ENCODE data around the gene MOSMO.
"Not testable (repeated sequence)": the region's sequence is repeated elsewhere in the genome, so short reads cannot be mapped to it uniquely, and the experiment has no call there.

Gene MOSMO

DNA sequence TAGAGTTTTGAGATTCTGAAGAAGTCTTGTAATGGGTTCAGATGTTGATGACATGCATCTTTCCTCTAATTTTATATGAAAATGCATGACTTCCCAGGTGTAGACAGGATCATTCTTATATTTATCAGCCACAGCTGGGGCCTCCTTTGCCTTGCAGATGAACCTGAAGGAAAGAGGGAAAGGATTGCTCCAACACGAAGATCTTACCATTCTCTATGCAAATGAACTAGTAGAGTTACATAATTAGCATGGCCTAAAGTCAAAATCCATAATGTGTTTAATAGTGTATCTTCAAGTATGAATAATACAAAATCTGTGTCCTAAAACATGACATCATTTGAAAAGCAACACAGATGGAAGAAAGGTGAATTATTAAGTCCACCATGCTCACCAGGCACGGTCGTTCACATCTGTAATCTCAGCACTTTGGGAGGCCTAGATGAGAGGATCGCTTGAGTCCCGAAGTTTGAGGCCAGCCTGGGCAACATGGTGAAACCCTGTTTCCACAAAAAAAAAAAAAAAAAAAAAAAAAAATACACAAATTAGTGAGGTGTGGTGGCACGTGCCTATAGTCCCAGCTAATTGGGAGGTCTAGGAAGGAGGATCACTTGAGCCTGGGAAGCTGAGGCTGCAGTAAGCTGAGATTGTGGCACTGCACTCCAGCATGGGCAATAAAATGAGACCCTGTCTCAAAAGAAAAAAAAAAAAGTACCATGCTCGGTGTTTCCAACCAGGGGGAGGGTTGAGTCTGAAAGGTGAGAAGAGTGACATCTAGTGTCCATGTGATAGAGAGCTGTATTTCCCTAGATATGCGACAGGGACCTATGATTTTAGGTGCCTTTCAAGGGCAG, 90.7 kb downstream of the MOSMO start:
- peak; percentile 70 for DNase-seq

DNA sequence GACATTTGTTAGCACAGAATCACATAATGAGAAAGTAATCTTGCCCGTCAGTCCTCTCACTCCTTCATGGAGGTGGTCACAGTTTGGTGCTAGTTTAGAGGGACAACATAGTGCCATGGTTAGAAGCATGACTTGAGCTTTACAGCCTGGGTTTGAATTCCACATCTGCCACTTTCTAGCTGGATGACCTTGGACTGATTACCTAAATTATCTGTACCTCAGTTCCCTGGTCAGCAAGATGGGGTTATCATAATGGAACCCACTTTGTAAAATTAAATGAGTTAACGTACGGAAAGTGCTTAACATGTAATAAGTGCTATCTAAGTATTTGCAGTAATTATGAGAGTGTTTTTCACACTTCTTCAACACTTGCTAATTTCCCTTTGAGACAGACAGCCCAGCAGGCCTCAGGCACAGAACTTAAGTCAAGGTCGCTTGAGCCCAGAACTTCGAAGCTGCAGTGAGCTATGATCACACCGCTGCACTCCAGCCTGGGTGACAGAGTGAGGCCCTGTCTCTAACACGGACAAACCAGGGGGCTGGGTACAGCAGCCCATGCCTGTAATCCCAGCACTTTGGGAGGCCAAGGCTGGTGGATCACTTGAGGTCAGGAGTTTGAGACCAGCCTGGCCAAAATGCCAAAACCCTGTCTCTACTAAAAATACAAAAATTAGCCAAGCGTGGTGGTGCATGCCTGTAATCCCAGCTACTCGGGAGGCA, 91.5 kb downstream of the MOSMO start:
- no peak for DNase-seq

DNA sequence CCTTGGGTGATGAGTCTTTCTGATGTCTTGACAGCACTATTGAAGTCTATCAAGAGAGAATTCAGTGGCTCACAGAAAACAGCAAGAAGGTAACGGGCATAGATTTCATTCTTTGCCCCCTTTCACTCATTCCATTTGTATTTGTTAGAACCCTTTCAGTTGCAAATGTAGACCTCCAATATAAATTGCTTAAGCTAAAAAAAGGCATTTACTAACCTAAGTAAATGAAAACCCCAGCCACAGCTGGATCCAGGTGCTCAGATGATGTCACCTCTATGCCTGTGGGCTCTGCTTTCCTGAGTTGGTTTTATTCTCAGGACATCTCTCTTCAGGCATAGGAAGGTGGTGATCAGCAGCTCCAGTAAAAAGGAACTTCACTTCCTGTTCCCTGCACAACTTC, 95.5 kb downstream of the MOSMO start:
- DNase-seq: no peak

DNA sequence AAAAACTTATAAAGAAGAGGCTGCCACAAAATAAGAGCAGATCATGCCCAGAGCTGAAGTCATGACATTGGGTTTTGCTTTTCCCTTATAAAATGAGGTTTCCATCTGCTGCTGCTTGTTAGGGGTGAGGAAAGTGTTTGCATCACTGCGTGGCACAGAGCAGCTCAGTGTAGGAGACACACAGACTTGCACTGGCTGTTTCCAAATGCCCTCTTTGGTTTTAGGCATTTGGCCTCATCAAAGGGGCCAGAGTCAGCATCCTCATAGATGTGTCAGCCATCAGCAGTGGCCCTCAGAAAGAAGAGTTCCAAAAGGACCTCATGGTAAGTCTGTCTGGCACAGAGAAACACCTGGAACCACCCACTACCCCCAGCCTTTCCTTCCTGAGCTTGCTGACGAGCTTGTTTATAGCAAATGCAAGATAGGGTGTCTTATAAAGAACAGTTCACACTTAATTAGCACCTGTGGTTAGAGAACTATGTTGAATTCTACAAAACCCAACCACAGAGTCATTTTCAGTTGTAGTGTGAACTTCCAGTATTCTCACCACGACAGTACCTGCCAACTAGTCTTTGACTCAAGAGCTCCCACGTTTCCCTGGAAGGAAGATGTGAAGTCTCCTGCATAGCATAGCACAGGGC, 101.5 kb downstream of the MOSMO start:
- no peak for DNase-seq

DNA sequence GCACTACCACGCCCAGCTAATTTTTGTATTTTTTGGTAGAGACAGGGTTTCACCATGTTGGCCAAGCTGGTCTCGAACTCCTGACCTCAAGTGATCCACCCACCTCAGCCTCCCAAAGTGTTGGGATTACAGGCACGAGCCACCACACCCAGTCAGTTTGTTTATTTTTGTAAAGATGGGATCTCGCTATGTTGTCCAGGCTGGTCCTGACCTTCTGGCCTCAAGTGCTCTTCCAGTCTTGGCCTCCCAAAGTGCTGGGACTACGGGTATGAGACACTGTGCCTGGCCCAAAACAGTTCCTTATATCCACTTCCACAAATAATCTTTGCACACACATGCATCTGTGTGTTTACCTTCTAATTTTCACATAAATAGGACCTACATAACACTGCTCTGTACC, 103.7 kb downstream of the MOSMO start:
- not testable (repeated sequence) for DNase-seq

DNA sequence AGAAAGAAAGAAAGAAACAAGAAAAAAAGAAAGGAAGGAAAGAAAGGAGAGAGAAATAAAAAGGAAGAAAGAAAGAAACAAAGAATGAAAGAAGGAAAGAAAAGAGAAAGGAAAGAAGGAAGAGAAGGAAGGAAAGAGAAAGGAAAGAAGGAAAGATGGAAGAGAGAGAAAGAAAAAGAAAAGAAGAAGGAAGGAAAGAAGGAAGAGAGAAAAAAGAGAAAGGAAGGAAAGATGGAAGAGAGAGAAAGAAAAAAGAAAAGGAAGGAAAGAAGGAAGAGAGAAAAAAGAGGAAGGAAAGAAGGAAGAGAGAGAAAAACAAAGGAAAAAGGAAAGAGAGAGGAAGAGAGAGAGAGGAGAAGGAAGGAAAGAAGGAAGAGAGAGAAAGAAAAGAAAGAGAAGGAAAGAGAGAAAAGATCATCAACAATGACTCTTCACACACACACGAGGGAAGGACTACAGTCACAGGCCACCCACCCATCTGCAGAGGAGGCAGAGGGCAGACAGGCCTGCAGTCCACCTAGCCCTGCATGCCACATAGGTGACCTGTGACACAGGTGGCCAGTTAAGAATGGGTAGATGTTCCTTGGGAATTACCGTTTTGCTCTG, 108.3 kb downstream of the MOSMO start:
- no peak for DNase-seq

DNA sequence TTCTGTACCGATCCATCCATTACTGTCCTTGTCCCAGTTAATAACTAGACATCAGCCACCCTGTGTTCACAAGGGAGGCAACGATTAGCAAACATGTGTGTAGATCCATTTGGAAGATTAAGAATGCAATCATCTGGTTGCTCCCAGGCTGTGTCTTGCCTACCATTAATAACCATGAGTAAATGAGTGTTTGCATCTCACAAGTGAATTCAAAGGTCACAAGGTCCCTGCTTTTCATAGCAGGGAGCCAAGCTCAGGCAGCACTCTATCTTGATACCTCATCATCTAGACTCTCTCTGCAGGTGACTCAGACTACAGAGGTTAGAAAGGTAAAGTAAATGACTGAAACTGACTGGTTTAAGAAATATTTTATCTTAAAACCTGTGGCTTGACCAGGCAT, 109.7 kb downstream of the MOSMO start:
- no peak for DNase-seq

DNA sequence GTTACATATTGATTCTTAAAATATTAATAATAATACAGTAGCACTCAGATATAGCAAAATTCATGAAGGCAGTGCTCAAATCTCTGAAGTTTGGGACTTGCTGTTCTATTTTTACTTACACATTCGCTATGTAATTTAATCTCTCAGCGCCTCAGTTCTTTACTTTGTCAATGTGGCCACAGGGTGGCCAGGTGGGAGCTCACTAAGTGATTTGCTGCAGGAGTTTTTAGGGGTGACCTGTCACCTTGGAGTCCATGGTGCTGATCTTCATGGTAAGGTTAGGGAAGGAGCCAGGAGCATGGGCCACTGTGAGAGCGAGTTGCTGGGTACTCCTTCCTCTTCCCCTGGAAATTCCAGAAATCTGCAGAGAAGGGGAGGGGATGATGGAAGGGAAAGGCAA, 112.5 kb downstream of the MOSMO start:
- no peak for DNase-seq

DNA sequence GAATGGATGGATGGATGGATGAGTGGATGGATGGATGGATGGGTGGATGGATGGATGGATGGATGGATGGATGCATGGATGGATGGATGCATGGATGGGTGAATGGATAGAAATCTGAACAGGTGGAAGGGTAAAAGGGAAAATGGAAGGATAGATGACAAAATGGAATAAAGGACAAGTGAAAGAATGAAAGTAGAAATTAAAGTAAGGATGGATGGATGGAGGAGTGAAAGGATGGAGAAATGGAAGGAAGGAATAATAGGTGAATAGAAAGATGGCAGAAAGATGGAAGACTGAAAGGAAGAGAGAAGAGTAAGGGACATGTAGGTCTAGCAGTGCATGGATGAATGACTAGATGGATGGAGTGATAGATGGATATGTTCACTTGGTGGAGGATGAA, 114.3 kb downstream of the MOSMO start:
- no peak for DNase-seq

DNA sequence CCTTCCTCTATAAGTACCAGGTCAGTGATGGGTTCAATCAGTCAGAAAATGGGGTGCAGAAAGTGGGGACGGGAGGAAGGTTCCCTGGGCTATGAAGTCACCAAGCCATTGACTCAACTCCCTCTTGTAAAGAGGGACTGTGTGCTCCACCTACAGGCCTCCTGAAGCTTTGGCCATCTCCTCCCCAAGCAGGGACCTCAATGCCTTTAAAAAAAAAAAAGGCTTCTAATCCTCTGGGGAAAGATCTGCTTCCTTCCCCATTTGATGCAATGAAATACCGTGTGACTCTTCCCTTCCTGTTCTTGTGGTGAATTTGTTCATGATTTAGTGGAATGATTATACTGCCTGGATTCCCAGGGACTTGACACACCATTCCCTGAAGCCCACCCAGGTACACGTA, 115.2 kb downstream of the MOSMO start:
- no peak for DNase-seq

DNA sequence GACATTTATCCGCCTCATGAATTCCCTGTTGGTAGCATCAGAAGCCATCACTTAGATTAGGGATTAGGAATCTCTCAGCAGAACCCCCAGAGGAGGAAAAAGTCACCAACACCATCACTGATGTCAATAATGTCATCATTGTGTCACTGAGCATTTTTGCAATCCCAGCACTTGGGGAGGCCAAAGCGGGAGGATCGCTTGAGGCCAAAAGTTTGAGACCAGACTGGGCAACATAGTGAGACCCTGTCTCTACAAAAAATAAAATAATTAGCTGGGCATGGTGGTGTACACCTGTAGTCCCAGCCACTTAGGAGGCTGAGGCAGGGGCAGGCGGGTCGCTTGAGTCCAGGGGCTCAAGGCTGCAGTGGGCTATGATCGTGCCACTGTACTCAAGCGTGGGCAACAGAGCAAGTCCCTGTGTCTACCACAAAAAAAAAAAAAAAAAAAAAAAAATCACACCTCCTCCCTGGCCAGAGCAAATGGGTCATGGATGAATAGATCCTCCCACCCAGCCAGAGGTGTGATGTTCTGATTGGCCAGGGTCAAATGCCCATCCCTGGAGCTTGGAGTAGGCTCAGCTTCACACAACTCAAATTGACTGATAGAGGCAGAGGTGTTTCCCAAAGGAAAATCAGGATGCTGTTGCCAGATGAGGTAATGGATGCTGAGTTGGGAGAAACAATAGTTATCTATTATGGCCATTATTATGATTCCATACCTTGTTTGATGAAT, 116.0 kb downstream of the MOSMO start:
- DNase-seq: no peak

DNA sequence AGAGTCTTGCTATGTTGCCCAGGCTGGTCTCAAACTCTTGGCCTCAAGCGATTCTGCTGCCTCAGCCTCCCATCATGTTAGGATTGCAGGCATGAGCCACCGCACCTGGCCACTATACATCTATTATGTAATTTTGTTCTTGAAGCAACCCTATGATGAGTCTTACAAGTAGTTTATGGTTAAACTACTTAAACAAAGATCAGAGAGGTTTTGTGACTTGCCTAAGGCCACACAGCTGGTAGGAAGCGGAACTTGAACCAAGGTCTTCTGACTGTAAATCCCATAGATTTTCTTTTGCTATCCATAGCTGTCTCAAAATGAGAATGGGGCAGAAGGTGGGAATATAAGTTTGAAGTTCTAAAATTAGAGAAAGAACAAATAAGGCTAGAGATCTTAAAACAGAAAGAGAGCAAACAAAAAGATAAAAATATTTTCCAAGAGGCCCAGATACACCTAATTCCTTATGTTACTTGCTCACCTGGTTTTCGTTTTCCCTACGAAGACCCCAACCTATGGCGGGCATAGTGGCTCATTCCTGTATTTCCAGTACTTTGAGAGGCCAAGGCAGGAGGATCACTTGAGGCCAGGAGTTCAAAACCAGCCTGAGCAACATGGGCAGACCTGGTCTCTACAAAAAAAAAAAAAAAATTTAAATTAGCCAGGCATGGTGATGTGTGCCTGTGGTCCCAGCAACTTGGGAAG, 116.8 kb downstream of the MOSMO start:
- no peak for DNase-seq

DNA sequence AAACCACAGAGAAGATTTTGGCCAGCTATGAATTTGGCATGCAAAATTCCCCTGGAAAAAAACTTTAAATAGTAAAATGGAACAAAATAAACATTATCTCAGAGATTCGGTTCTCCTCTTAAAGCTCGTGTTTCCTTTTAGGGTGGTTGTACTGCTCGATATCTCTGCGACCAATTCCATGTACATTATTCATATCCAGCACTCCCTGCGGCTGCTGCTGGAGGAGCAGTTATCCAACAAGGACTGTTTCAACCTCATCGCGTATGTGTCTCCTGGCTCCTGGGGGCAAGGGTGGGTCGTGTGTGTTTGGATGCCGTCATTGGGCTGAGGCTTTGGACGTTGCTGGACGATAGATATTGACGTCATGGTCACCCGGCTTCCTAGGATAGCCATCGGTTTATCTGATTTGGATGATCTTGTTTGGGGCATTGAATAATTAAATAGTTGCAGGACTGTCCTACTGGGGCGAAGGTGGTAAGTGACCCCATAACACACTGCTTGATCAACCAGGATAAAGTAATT, 118.2 kb downstream of the MOSMO start:
- no peak for DNase-seq

DNA sequence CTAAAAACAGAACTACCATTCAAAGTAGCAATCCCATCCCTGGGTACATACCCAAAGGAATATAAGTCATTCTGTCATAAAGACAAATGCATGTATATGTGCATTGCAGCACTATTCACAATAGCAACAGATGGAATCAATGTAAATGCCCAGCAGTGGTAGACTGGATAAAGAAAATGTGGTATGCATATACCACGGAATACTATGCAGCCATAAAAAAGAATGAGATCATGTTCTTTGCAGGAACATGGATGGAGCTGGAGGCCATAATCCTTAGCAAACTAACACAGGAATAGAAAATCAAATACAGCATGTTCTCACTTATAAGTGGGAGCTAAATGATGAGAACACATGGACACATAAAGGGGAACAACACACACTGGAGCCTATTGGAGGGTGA, 120.6 kb downstream of the MOSMO start:
- not testable (repeated sequence) for DNase-seq

DNA sequence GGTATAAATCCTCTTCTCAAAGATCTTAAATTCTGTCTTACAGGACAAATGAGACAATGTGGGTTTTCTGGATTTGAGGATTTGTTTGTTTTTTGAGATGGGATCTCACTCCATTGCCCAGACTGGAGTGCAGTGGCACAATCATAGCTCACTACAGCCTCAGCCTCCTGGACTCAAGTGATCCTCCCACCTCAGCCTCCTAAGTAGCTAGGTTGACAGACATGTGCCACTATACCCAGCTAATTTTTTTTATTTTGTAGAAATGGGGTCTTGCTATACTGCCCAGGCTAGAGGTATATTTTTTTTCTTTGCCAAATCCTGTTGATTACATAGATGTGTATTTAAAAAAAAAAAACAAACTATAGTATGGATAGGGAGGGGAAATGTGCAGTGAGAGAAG, 122.6 kb downstream of the MOSMO start:
- DNase-seq: no peak

DNA sequence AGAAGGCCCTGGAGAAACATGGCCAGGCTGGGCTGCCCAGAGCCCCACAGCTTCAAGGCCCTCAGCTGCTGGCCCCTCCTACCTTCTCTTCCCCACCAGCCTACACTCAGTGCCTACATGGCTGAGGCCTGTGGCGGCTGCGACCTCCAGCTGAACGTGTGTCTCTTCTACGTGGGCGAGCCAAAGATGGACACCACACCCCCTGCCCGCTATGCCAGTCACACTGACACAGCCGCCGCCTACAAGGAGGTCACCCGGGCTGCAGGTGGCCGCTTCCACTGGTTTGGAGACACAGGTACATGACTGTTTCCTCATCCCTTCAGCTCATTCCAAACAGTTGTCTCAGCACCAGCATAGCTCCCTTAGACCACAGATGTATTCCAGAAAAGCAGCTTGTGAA, 124.9 kb downstream of the MOSMO start:
- DNase-seq: no peak
